ENCODE results near the gene C1GALT1.

The C1GALT1 gene

DNA sequence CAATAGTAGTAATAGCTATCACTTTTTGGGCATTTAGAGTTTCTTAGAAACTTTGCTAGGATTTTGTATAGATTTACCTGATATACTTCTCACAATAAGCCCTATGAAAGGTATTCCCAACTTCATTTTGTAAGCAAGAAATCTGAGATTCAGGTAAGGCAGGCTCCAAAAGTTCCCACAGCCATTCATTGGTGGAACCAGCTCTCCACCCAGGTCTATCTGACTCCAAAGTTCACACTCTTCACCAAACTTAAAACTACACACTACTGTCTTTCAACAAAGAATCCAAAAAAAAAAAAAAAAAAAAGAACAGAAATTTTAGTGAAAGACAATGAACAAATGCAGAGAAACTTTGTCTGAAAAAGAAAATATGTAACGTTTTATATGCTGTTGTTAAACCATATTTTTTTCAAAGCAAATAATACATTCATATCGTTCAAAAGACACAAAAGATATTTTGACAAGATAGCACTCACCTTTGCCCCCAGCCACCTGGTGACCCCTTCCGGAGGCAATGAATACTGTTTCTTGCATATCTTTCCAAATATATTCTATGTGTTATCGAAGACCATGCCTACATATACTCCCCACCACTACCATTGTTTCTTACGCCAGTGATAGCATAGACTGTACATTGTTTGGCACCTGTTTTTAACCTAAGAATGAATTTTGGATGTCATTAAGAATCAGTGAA lies 108.2 kb downstream of the C1GALT1 start:
- Histone ChIP-seq H3K27ac (replicated peaks) (no peak overlapping the region), H3K4me3 (replicated peaks; ENCODE audit: insufficient read depth, low read length) (no peak overlapping the region), H3K27me3 (ENCODE audit: insufficient read depth, poor library complexity, severe bottlenecking) (no peaks in the 10 kb centered on the region)
- DNase-seq (ENCODE audit: low read depth in 1 of 2, low spot score in 1 of 2): no peak
- TF ChIP-seq, protein P1, sequence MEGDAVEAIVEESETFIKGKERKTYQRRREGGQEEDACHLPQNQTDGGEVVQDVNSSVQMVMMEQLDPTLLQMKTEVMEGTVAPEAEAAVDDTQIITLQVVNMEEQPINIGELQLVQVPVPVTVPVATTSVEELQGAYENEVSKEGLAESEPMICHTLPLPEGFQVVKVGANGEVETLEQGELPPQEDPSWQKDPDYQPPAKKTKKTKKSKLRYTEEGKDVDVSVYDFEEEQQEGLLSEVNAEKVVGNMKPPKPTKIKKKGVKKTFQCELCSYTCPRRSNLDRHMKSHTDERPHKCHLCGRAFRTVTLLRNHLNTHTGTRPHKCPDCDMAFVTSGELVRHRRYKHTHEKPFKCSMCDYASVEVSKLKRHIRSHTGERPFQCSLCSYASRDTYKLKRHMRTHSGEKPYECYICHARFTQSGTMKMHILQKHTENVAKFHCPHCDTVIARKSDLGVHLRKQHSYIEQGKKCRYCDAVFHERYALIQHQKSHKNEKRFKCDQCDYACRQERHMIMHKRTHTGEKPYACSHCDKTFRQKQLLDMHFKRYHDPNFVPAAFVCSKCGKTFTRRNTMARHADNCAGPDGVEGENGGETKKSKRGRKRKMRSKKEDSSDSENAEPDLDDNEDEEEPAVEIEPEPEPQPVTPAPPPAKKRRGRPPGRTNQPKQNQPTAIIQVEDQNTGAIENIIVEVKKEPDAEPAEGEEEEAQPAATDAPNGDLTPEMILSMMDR (IDR thresholded peaks at IDR 0.05; ENCODE audit: insufficient read depth, low read length): no peak
- TF ChIP-seq SPI1 (IDR thresholded peaks at IDR 0.05; ENCODE audit: borderline replicate concordance, low read depth): no peak
- no peak for TF ChIP-seq POLR2AphosphoS5 (IDR thresholded peaks at IDR 0.05; ENCODE audit: low read depth)
- no peak for TF ChIP-seq GABPA (IDR thresholded peaks at IDR 0.05; ENCODE audit: low read depth)
- TF ChIP-seq, protein P2, sequence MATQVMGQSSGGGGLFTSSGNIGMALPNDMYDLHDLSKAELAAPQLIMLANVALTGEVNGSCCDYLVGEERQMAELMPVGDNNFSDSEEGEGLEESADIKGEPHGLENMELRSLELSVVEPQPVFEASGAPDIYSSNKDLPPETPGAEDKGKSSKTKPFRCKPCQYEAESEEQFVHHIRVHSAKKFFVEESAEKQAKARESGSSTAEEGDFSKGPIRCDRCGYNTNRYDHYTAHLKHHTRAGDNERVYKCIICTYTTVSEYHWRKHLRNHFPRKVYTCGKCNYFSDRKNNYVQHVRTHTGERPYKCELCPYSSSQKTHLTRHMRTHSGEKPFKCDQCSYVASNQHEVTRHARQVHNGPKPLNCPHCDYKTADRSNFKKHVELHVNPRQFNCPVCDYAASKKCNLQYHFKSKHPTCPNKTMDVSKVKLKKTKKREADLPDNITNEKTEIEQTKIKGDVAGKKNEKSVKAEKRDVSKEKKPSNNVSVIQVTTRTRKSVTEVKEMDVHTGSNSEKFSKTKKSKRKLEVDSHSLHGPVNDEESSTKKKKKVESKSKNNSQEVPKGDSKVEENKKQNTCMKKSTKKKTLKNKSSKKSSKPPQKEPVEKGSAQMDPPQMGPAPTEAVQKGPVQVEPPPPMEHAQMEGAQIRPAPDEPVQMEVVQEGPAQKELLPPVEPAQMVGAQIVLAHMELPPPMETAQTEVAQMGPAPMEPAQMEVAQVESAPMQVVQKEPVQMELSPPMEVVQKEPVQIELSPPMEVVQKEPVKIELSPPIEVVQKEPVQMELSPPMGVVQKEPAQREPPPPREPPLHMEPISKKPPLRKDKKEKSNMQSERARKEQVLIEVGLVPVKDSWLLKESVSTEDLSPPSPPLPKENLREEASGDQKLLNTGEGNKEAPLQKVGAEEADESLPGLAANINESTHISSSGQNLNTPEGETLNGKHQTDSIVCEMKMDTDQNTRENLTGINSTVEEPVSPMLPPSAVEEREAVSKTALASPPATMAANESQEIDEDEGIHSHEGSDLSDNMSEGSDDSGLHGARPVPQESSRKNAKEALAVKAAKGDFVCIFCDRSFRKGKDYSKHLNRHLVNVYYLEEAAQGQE (IDR thresholded peaks at IDR 0.05; ENCODE audit: insufficient replicate concordance, low read depth): no peak

DNA sequence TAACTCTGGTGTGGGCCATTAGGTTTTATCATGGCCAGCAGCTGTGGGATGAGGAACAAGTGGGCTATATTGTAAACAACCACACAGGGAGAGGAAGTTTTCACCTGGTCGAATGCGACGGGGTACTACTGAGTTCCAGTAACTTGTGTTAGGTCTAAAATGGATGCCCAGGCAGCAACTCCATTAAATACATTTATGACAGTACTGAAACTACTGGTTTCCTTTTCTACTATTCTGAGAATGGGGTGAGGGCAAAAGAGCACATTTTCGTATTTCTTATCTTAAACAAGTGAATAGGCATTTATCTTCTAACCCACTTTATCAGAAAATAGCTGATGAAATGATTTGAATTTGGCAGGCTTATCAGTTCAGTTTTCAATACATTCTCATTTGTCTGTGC lies 109.7 kb downstream of the C1GALT1 start:
- no peak for TF ChIP-seq POLR2AphosphoS5 (IDR thresholded peaks at IDR 0.05; ENCODE audit: low read depth)
- TF ChIP-seq, protein P2 (IDR thresholded peaks at IDR 0.05; ENCODE audit: insufficient replicate concordance, low read depth): no peak
- TF ChIP-seq GABPA (IDR thresholded peaks at IDR 0.05; ENCODE audit: low read depth): no peak
- TF ChIP-seq, protein P1 (IDR thresholded peaks at IDR 0.05; ENCODE audit: insufficient read depth, low read length): no peak
- TF ChIP-seq SPI1 (IDR thresholded peaks at IDR 0.05; ENCODE audit: borderline replicate concordance, low read depth): no peak
- no peak for DNase-seq (ENCODE audit: low read depth in 1 of 2, low spot score in 1 of 2)
- no peak overlapping the region for H3K4me3 ChIP-seq (replicated peaks; ENCODE audit: insufficient read depth, low read length)
- no peak overlapping the region for H3K27ac ChIP-seq (replicated peaks)
- H3K27me3 ChIP-seq (ENCODE audit: insufficient read depth, poor library complexity, severe bottlenecking): no peaks in the 10 kb centered on the region

DNA sequence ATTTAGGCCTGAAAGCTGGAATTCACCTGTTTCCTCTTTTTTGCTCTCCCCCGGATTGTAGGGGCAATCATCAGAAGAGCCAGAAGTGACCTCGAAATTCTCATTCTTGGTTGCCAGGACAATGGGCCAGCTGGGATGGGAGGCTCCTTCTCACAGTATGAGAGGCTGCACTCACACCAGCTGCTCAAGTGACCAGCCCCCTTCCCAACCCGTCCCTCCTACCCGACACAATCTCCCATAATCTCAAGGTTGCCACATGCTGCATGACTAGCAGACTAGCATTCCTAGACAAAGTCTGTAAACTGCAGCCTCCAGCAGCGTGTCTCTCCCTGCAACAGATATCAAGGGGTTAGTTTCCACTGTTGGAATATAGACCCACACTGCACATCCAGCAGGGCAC lies 110.3 kb downstream of the C1GALT1 start:
- no peak overlapping the region for H3K27ac ChIP-seq (replicated peaks)
- TF ChIP-seq, protein P2 (IDR thresholded peaks at IDR 0.05; ENCODE audit: insufficient replicate concordance, low read depth): no peak
- TF ChIP-seq, protein P1 (IDR thresholded peaks at IDR 0.05; ENCODE audit: insufficient read depth, low read length): no peak
- no peak for TF ChIP-seq POLR2AphosphoS5 (IDR thresholded peaks at IDR 0.05; ENCODE audit: low read depth)
- TF ChIP-seq GABPA (IDR thresholded peaks at IDR 0.05; ENCODE audit: low read depth): no peak
- TF ChIP-seq SPI1 (IDR thresholded peaks at IDR 0.05; ENCODE audit: borderline replicate concordance, low read depth): no peak
- H3K27me3 ChIP-seq (ENCODE audit: insufficient read depth, poor library complexity, severe bottlenecking): no peaks in the 10 kb centered on the region
- no peak for DNase-seq (ENCODE audit: low read depth in 1 of 2, low spot score in 1 of 2)
- no peak overlapping the region for H3K4me3 ChIP-seq (replicated peaks; ENCODE audit: insufficient read depth, low read length)
